NCI-H2196 treated with DMSO at 0.1 percent for 48 hours (cell line): ENCODE data around the gene ZNF469.

Source experiments
- DNase-seq: peaks from one replicate; lab custom pipeline; 2025; ENCODE audit not compliant: unreplicated experiment; lab: John Stamatoyannopoulos, UW

ZNF469 gene

GRCh38 chr16:88390735-88391134 lies 8.0 kb downstream of the ZNF469 start:
- DNase-seq: no peak

- no peak for DNase-seq
These were observed 8.5 kb downstream of the ZNF469 start for GRCh38 chr16:88391144-88391850.

- DNase-seq: no peak
These were observed 9.4 kb downstream of the ZNF469 start for GRCh38 chr16:88392111-88392510.

GRCh38 chr16:88392616-88393015 lies 9.9 kb downstream of the ZNF469 start:
- no peak for DNase-seq

GRCh38 chr16:88393034-88393433 lies 10.3 kb downstream of the ZNF469 start:
- no peak for DNase-seq

GRCh38 chr16:88393571-88393970 lies 10.8 kb downstream of the ZNF469 start:
- no peak for DNase-seq

- no peak for DNase-seq
These were observed 11.7 kb downstream of the ZNF469 start for GRCh38 chr16:88394426-88394825.

- DNase-seq: no peak
These were observed 13.2 kb downstream of the ZNF469 start for GRCh38 chr16:88395669-88396584.

- no peak for DNase-seq
These were observed 15.6 kb downstream of the ZNF469 start for GRCh38 chr16:88398170-88398873.

GRCh38 chr16:88398874-88399178 lies 16.1 kb downstream of the ZNF469 start:
- DNase-seq: no peak

- DNase-seq: no peak
These were observed 17.4 kb downstream of the ZNF469 start for GRCh38 chr16:88400186-88400585.

- no peak for DNase-seq
These were observed 19.0 kb downstream of the ZNF469 start for GRCh38 chr16:88401604-88402246.

GRCh38 chr16:88402551-88403240 lies 19.9 kb downstream of the ZNF469 start:
- DNase-seq: no peak

GRCh38 chr16:88403794-88404581 lies 21.2 kb downstream of the ZNF469 start:
- DNase-seq: no peak

- no peak for DNase-seq
These were observed 22.0 kb downstream of the ZNF469 start for GRCh38 chr16:88404769-88405168.

GRCh38 chr16:88405216-88406060 lies 22.7 kb downstream of the ZNF469 start:
- DNase-seq: no peak

- DNase-seq: no peak
These were observed 23.6 kb downstream of the ZNF469 start for GRCh38 chr16:88406096-88407041.

- DNase-seq: no peak
These were observed 24.3 kb downstream of the ZNF469 start for GRCh38 chr16:88407042-88407420.
